ENCODE data around the gene SFSWAP.

SFSWAP gene

DNA sequence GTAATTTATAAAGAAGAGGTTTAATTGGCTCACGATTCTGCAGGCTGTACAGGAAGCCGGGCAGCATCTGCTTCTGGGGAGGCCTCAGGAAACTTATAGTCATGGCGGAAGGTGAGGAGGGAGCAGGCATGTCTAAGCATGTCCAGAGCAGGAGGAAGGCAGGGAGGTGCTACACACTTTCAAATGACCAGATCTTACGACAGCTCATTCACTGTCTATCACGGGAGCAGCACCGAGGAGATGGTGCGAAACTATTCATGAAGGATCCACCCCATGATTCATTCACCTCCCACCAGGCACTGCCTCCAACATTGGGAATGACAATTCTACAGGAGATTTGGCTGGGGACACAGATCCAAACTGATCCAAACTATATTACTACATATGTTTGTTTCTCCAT, 10.0 kb downstream of the SFSWAP start:
- Histone ChIP-seq H3K4me1 (ENCODE audit: low read depth, poor library complexity, severe bottlenecking) (no peaks in the 10 kb centered on the region), H4K20me1 (ENCODE audit: insufficient read depth) (no peaks in the 10 kb centered on the region), H3K27me3 (ENCODE audit: insufficient read depth, low read depth) (no peaks in the 10 kb centered on the region), H2AFZ (ENCODE audit: low read depth) (no peak overlapping the region), H3K79me2 (ENCODE audit: insufficient read depth, low read depth) (no peaks in the 10 kb centered on the region), H3K9ac (no peak overlapping the region), H3K4me2 (no peak overlapping the region), H3K36me3 (ENCODE audit: insufficient read depth) (no peaks in the 10 kb centered on the region), H3K27ac (no peak overlapping the region), H3K4me3 (IDR thresholded peaks at IDR 0.05; ENCODE audit: insufficient read depth, low read depth, low read length) (no peak overlapping the region)
- TF ChIP-seq, protein P1, sequence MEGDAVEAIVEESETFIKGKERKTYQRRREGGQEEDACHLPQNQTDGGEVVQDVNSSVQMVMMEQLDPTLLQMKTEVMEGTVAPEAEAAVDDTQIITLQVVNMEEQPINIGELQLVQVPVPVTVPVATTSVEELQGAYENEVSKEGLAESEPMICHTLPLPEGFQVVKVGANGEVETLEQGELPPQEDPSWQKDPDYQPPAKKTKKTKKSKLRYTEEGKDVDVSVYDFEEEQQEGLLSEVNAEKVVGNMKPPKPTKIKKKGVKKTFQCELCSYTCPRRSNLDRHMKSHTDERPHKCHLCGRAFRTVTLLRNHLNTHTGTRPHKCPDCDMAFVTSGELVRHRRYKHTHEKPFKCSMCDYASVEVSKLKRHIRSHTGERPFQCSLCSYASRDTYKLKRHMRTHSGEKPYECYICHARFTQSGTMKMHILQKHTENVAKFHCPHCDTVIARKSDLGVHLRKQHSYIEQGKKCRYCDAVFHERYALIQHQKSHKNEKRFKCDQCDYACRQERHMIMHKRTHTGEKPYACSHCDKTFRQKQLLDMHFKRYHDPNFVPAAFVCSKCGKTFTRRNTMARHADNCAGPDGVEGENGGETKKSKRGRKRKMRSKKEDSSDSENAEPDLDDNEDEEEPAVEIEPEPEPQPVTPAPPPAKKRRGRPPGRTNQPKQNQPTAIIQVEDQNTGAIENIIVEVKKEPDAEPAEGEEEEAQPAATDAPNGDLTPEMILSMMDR (conservative IDR thresholded peaks at IDR 0.05; ENCODE audit: low read depth, low read length), result no peak

DNA sequence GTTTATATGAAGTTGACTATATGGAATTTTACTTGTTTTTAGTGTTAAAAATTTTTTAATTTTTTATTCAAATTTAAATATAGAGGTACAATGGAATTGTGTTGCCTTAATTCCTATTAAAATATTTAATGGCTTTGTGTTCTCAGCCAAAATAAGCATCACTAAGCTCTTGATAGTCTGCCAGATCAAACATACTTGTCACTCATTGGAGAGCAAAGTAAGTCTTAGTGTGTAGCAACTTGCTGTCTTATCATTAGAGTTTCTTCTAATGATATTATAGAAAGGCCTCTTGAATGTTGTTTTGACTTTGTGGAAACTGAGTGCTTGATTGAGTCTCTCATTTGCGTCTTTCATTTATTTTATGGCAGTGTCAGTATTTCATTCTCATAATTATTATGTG, 10.7 kb downstream of the SFSWAP start:
- no peak overlapping the region for H3K9ac ChIP-seq
- no peak overlapping the region for H2AFZ ChIP-seq (ENCODE audit: low read depth)
- no peaks in the 10 kb centered on the region for H3K36me3 ChIP-seq (ENCODE audit: insufficient read depth)
- H3K27me3 ChIP-seq (ENCODE audit: insufficient read depth, low read depth), result no peaks in the 10 kb centered on the region
- H3K4me1 ChIP-seq (ENCODE audit: low read depth, poor library complexity, severe bottlenecking), result no peaks in the 10 kb centered on the region
- H3K4me2 ChIP-seq, result no peak overlapping the region
- no peaks in the 10 kb centered on the region for H4K20me1 ChIP-seq (ENCODE audit: insufficient read depth)
- no peak overlapping the region for H3K4me3 ChIP-seq (IDR thresholded peaks at IDR 0.05; ENCODE audit: insufficient read depth, low read depth, low read length)
- TF ChIP-seq, protein P1 (conservative IDR thresholded peaks at IDR 0.05; ENCODE audit: low read depth, low read length), result no peak
- no peak overlapping the region for H3K27ac ChIP-seq
- H3K79me2 ChIP-seq (ENCODE audit: insufficient read depth, low read depth), result no peaks in the 10 kb centered on the region

DNA sequence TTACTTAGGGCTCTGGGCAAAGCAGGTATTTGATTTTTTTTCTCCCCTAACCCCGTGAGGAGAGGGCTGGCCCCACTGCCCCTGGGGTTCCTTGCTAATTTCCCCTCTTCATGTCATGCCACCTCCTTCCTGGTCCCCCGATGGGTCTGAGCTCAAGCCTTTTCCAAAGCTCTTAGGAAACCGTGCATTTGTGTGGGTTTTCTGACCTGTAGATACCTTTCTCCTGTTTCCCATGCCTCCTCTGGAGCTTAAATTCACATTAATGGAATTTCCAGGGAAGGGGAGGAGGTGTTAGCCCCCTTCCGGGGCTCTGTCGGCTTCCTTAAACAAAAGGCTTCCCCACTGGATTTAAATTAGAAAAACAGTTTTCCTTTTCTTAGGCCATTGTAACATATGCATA, 12.6 kb downstream of the SFSWAP start:
- TF ChIP-seq, protein P1 (conservative IDR thresholded peaks at IDR 0.05; ENCODE audit: low read depth, low read length), result no peak
- Histone ChIP-seq H3K36me3 (ENCODE audit: insufficient read depth) (no peaks in the 10 kb centered on the region), H3K4me2 (no peak overlapping the region), H3K27me3 (ENCODE audit: insufficient read depth, low read depth) (no peaks in the 10 kb centered on the region), H3K4me3 (IDR thresholded peaks at IDR 0.05; ENCODE audit: insufficient read depth, low read depth, low read length) (no peak overlapping the region), H3K9ac (no peak overlapping the region), H2AFZ (ENCODE audit: low read depth) (no peak overlapping the region), H4K20me1 (ENCODE audit: insufficient read depth) (no peaks in the 10 kb centered on the region), H3K27ac (no peak overlapping the region), H3K79me2 (ENCODE audit: insufficient read depth, low read depth) (no peaks in the 10 kb centered on the region), H3K4me1 (ENCODE audit: low read depth, poor library complexity, severe bottlenecking) (no peaks in the 10 kb centered on the region)

DNA sequence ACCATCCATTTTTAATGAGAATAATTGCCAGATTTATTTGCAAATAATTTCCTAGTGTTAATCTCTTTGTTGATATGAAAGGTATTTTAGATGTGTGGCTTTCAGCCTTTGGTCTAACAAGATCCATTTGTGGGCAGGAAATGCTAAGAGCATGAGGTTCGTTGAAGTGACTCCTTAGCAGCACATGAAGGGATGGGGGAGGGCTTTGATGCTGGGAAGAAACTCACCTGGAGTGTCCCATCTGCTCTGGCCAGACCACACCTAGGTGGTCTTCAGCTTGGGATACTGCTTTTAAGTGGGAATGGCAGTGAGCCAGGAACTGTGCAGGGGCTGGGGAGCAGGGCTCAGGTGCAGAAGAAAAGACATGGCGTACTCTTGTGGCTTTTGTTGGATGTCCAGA, 13.6 kb downstream of the SFSWAP start:
- H3K4me2 ChIP-seq, result no peak overlapping the region
- no peaks in the 10 kb centered on the region for H3K79me2 ChIP-seq (ENCODE audit: insufficient read depth, low read depth)
- H3K27me3 ChIP-seq (ENCODE audit: insufficient read depth, low read depth), result no peaks in the 10 kb centered on the region
- no peak overlapping the region for H3K4me3 ChIP-seq (IDR thresholded peaks at IDR 0.05; ENCODE audit: insufficient read depth, low read depth, low read length)
- H3K36me3 ChIP-seq (ENCODE audit: insufficient read depth), result no peaks in the 10 kb centered on the region
- H3K9ac ChIP-seq, result no peak overlapping the region
- TF ChIP-seq, protein P1 (conservative IDR thresholded peaks at IDR 0.05; ENCODE audit: low read depth, low read length), result no peak
- H2AFZ ChIP-seq (ENCODE audit: low read depth), result no peak overlapping the region
- no peaks in the 10 kb centered on the region for H3K4me1 ChIP-seq (ENCODE audit: low read depth, poor library complexity, severe bottlenecking)
- H3K27ac ChIP-seq, result no peak overlapping the region
- no peaks in the 10 kb centered on the region for H4K20me1 ChIP-seq (ENCODE audit: insufficient read depth)

DNA sequence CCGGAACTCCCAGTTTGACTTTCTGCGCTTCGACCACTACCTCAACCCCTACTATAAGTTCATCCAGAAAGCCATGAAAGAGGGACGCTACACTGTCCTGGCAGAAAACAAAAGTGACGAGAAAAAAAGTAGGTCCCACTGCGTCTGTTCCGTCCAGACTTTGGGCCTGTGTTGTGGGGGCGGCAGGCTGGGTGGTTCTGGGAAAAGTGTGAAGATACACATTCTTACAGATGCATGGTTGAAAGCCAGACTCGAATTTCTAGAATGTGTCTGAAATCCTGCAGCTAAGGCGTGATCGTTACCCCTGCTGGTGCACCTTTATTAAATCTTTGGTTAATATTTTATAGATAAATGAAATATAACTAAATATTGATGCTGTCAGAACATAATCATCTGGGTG, 14.6 kb downstream of the SFSWAP start:
- H3K4me1 ChIP-seq (ENCODE audit: low read depth, poor library complexity, severe bottlenecking), result no peaks in the 10 kb centered on the region
- no peak overlapping the region for H3K27ac ChIP-seq
- no peaks in the 10 kb centered on the region for H3K27me3 ChIP-seq (ENCODE audit: insufficient read depth, low read depth)
- H4K20me1 ChIP-seq (ENCODE audit: insufficient read depth), result no peaks in the 10 kb centered on the region
- H3K9ac ChIP-seq, result no peak overlapping the region
- no peaks in the 10 kb centered on the region for H3K79me2 ChIP-seq (ENCODE audit: insufficient read depth, low read depth)
- no peaks in the 10 kb centered on the region for H3K36me3 ChIP-seq (ENCODE audit: insufficient read depth)
- H3K4me2 ChIP-seq, result no peak overlapping the region
- H2AFZ ChIP-seq (ENCODE audit: low read depth), result no peak overlapping the region
- H3K4me3 ChIP-seq (IDR thresholded peaks at IDR 0.05; ENCODE audit: insufficient read depth, low read depth, low read length), result no peak overlapping the region
- TF ChIP-seq, protein P1 (conservative IDR thresholded peaks at IDR 0.05; ENCODE audit: low read depth, low read length), result no peak

Measured in KMS-11 (cell line).